Lung (tissue), 12 donors: Measurements from ENCODE around the gene VPS33B. TPM values are rescaled to one million over a fixed set of nuclear protein-coding genes. Genes with fewer than 3 reads are reported as not detected.

Experiments
- ATAC-seq: fragments of 200-7000 bp; cut with Tn5 transposase; one replicate; pipeline ENCODE4 v1.9.1; 2020; ENCODE audit warnings: moderate number of reproducible peaks; ENCODE audit not compliant: insufficient read depth, low FRiP score
- DNase-seq, 3 donors: peaks; one replicate each; pipeline ENCODE4 v3.0.0-alpha.2; 2013 to 2017
- H3K27ac ChIP-seq, 2 donors: one replicate each; pipeline ENCODE4 v1.5.1; 2013; ENCODE audit warnings: mild to moderate bottlenecking in 2 of 2, moderate library complexity in 2 of 2, control low read depth in 1 of 2, inconsistent platforms in 1 of 2, low read depth in 1 of 2, low read length in 1 of 2
- H3K27me3 ChIP-seq, 3 donors: one replicate each; pipeline ENCODE4 v1.5.1; 2013; ENCODE audit warnings: low read length in 2 of 3; ENCODE audit not compliant: control insufficient read depth in 3 of 3, insufficient read depth in 3 of 3
- H3K36me3 ChIP-seq, 4 donors: one replicate each; pipeline ENCODE4 v1.5.1; 2013; ENCODE audit warnings: low read length in 4 of 4, mild to moderate bottlenecking in 1 of 4, moderate library complexity in 1 of 4; ENCODE audit not compliant: control insufficient read depth in 4 of 4, insufficient read depth in 4 of 4
- H3K4me1 ChIP-seq, 5 donors: one replicate each; pipeline ENCODE4 v1.5.1; 2013; ENCODE audit warnings: low read length in 5 of 5, mild to moderate bottlenecking in 2 of 5, moderate library complexity in 1 of 5; ENCODE audit not compliant: control insufficient read depth in 5 of 5, insufficient read depth in 5 of 5
- H3K4me3 ChIP-seq: one replicate; pipeline ENCODE4 v1.5.1; 2013; ENCODE audit warnings: mild to moderate bottlenecking, control low read depth, moderate library complexity
- H3K9ac ChIP-seq, 2 donors: one replicate each; pipeline ENCODE4 v1.5.1; 2013; ENCODE audit warnings: low read length in 2 of 2, control low read depth in 1 of 2; ENCODE audit not compliant: insufficient read depth in 1 of 2
- H3K9me3 ChIP-seq, 4 donors: one replicate each; pipeline ENCODE4 v1.5.1; 2013; ENCODE audit warnings: low read length in 3 of 4, mild to moderate bottlenecking in 1 of 4, moderate library complexity in 1 of 4; ENCODE audit not compliant: control insufficient read depth in 4 of 4, insufficient read depth in 3 of 4
- CTCF ChIP-seq: IDR thresholded peaks from 2 replicates; pipeline ENCODE4 v1.5.1; 2012; ENCODE audit warnings: mild to moderate bottlenecking; ENCODE audit errors: control extremely low read depth, extremely low read depth
- WGBS, 2 donors: extraction: QIAGEN DNeasy Blood & Tissue Kit; methylation state at CpG; one replicate each; pipeline ENCODE4 v1.1.7; 2013; 5-methylcytosine and 5-hydroxymethylcytosine counted together
- polyA plus RNA-seq, 2 donors: library from polyadenylated mRNA; stranded (reverse); fragments of 200-250 nt; gene quantifications; one replicate each; pipeline ENCODE4 v1.2.1, GENCODE V29; 2013
- total RNA-seq, 2 donors: library from RNA; depleted of rRNA in 1 of 2; stranded (reverse); fragments of >200 nt in 1 of 2; gene quantifications; one replicate each; pipeline ENCODE4 v1.2.1, GENCODE V29; 2014 to 2021
- donor health status: control.
- donor health status: control.
- donor health status: Bipolar disorder and iron deficiency.
- donor health status: healthy.
- donor health status: DM: yes; HTN: yes; CAD: no.

VPS33B gene
- total and polyA plus RNA-seq, 4 donors = 6.5 to 20.7 (median 12.8) TPM

- Histone ChIP-seq H3K4me3 (no peak overlapping the region), H3K9me3 (no peaks in the 10 kb centered on the region), H3K27me3 (no peaks in the 10 kb centered on the region), H3K27ac (no peak overlapping the region), H3K9ac (no peak overlapping the region), H3K4me1 (peaks cover 0 to 19% (median 9%) of the 10 kb centered on the region in 5 donors), H3K36me3 (peaks cover 4 to 18% (median 13%) of the 10 kb centered on the region in 4 donors)
- no peak for DNase-seq
- whole genome bisulfite sequencing, 2 donors = 90 to 91% methylated on average over 8 of the region's 8 CpGs
- no peak for ATAC-seq
- TF ChIP-seq CTCF = no peak
Observed at GRCh38 chr15:90959028-90959595, 63.3 kb downstream of the VPS33B start.

- 90 to 94% methylated on average over 6 of the region's 6 CpGs for WGBS, 2 donors
- ATAC-seq = no peak
- H3K9me3 ChIP-seq = no peaks in the 10 kb centered on the region
- H3K27me3 ChIP-seq = no peaks in the 10 kb centered on the region
- DNase-seq = no peak
- no peak overlapping the region for H3K4me3 ChIP-seq
- peaks cover 4 to 23% (median 18%) of the 10 kb centered on the region in 4 donors for H3K36me3 ChIP-seq
- TF ChIP-seq CTCF = no peak
- peaks cover 0 to 19% (median 9%) of the 10 kb centered on the region in 5 donors for H3K4me1 ChIP-seq
- H3K9ac ChIP-seq = peak overlapping the region in 1 of 2 donors; percentile 49
- no peak overlapping the region for H3K27ac ChIP-seq
Observed at GRCh38 chr15:90957791-90958190, 64.6 kb downstream of the VPS33B start.

GRCh38 chr15:90957031-90957790, 65.2 kb downstream of the VPS33B start:
- ATAC-seq = no peak
- Histone ChIP-seq H3K27me3 (no peaks in the 10 kb centered on the region), H3K9me3 (no peaks in the 10 kb centered on the region), H3K36me3 (peaks cover 1 to 25% (median 17%) of the 10 kb centered on the region in 4 donors), H3K27ac (no peak overlapping the region), H3K4me3 (peak overlapping the region; percentile 46), H3K4me1 (peaks cover 0 to 19% (median 9%) of the 10 kb centered on the region in 5 donors), H3K9ac (peak overlapping the region; percentile 49 to 55)
- 33 to 52% methylated on average over 61 to 63 of the region's 63 CpGs for WGBS, 2 donors
- TF ChIP-seq CTCF = no peak
- peak; percentile 34 to 42 (median 41) for DNase-seq
